GM21717 (cell line): ENCODE measurements around the gene EEF2KMT.
"Not testable (repeated sequence)": the region's sequence is repeated elsewhere in the genome, so short reads cannot be mapped to it uniquely, and the experiment has no call there.

Experiments
- ATAC-seq: cut with Tn5 transposase; IDR thresholded peaks from one replicate; pipeline ENCODE4 v1.9.1; 2021; ENCODE audit warnings: mild to moderate bottlenecking, moderate library complexity; ENCODE audit not compliant: unreplicated experiment

Gene EEF2KMT

GRCh38 chr16:5096437-5097060 is 1.0 kb downstream of the EEF2KMT start:
- ATAC-seq: not testable (repeated sequence)

- not testable (repeated sequence) for ATAC-seq
Observed at GRCh38 chr16:5095145-5095830, 2.3 kb downstream of the EEF2KMT start.

GRCh38 chr16:5093746-5094145 is 3.8 kb downstream of the EEF2KMT start:
- not testable (repeated sequence) for ATAC-seq

DNA sequence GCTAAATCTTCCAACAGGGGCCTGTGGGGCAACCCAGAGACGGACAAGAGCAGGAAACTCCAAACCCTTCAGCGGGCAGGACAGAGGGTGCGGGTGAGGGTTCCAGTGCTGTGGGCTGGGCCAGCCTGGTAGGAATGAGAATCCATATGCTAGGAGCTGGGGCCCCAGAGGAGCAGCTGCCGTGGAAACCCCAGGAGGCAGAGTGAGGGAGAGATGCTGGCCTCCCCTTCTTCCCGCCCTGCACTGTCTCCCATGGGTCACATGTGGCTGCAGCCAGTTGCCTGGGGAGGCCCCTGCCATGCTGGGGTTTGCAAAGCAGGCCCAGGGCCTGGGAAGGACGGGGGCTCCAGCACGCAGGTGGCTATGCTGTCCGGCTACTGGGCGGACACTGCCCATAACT is 4.5 kb downstream of the EEF2KMT start:
- ATAC-seq: not testable (repeated sequence)

DNA sequence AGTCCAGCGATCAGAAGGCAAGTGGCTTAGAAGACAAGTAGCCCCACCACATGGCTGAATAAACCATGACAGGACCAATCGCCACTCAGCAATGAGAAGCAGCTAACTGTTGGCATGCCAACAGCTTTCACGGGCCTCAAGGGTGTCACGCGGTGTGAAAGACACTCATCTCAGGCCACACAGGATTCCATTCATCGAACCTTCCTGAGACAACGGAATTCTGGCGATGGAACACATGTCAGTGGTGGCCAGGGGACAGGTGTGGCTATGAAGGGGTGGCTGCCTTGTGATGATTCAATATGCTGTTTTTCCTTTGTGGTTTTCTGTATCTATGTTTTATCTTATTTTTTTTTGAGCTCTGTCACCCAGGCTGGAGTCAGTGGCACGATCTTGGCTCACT is 7.0 kb downstream of the EEF2KMT start:
- not testable (repeated sequence) for ATAC-seq

DNA sequence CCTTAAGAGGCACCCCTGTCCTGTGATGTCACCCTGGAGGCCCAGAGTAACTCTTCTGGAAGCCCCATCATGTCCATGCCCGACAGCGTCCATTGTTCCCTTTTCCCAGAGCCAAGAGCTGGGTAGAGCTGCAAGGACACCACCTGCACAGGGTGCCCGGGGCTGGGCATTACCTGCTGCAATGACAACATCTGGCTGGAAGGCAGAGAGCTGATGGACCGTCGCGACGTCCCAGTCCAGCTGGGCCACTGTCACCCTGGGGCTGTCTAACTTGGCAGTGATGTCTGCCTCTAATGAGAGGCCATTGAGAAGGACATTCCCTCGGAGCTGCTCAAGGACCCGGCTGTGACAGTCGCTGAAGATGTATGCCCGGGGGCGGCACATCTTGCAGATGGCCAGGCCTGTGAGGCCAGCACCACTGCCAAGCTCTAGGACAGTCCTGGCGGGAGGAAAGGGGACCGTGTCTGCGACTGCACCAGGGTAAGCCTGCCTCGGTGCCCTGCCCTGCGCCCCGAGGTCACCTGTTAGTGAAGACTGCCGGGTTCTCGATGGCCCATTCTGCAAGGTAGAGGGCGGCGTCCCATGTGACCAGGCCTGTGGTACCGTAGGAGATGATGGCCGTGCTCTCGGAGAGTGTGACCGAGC is 7.6 kb downstream of the EEF2KMT start:
- ATAC-seq: not testable (repeated sequence)

GRCh38 chr16:5088936-5089335 is 8.7 kb downstream of the EEF2KMT start:
- ATAC-seq: not testable (repeated sequence)

GRCh38 chr16:5088086-5088790 is 9.4 kb downstream of the EEF2KMT start:
- not testable (repeated sequence) for ATAC-seq

GRCh38 chr16:5085716-5086115 is 11.9 kb downstream of the EEF2KMT start:
- not testable (repeated sequence) for ATAC-seq

DNA sequence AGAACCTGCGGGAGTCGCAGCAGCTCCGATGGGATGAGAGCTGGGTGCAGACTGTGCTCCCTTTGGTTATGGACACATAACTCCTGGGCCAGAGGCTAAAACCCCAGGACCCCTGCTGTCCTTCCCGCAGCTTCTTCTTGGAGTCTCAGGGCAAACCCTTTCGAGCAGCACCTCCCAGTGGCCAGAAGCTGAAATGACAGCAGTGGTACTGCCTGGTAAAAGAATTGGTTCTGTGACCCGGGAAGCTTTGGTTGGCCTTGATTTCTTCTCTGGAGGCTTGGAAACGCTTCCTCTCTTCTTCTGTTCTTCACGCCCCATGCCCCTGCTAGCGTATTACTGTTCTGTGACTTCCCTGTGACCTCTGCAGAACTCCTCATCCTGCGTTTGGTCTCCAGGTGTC is 12.8 kb downstream of the EEF2KMT start:
- not testable (repeated sequence) for ATAC-seq

DNA sequence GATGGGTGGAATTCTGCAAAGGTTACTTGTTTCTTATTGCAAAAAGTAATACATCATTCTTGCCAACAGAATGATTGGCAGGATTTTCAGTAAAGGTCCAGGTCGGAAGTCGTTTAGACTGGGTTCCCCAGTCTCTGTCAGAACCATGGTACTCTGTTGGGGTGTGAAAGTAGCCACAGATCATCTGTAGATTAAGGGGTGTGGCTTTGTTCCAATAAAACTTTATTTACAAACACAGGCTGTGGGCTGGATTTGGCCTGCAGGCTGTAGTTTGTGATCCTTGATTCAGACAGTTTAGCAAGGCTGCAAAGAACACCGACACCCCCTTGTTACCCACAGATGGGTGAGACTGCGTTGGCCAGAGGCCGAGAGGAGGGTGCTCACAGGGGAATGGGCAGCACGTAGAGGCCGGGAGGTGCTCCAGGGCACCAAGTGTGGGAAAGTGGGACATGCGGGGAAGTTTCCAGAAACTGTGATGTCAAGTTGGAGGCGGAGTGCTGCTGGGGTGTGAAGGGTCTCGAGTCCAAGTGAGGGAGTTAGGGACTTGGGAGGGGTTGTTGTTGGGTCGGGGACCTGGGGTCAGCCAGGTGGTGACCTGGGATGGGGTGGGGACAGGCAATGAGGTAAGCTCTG is 13.4 kb downstream of the EEF2KMT start:
- not testable (repeated sequence) for ATAC-seq

GRCh38 chr16:5083646-5084045 is 13.9 kb downstream of the EEF2KMT start:
- not testable (repeated sequence) for ATAC-seq

GRCh38 chr16:5080996-5081395 is 16.6 kb downstream of the EEF2KMT start:
- not testable (repeated sequence) for ATAC-seq

GRCh38 chr16:5080461-5080860 is 17.1 kb downstream of the EEF2KMT start:
- not testable (repeated sequence) for ATAC-seq

DNA sequence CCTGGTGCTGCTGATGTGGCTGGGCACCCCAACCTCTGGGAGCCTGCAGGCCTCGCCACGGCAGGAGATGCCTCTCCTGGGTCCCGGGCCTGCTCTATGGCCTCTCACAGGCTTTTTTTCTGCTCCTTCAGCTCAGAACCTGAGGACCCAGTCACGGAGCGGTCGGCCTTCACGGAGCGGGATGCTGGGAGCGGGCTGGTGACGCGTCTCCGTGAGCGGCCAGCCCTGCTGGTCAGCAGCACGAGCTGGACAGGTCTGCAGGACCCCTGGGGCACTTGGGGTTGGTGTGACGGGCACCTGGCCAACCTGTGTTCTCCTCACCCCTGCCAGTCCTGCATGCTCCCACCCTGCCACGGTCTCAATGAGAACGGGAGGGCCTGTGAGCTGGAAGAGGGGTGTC is 19.0 kb downstream of the EEF2KMT start:
- no peak for ATAC-seq

- ATAC-seq: no peak
Observed at GRCh38 chr16:5077304-5077703, 20.3 kb downstream of the EEF2KMT start.

DNA sequence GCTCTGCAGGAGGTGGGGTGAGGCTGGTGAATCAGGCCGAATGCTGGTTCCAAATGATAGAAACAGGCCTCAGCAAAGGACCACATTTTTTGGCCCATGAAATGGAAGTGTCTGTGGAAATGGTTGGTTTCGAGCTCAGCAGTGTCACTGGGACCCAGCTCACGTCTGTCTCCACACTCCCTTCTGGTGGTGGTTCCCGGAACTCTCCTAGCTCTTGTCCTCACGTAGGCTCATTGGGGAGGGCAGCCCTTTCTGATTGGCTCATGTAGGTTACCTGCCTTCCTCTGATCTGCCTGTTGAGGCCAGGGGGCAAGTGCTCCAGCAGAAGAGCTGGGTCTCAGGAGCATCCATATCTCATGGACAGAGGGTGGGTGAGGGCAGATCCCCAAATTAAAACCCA is 22.0 kb downstream of the EEF2KMT start:
- ATAC-seq: no peak

- ATAC-seq: not testable (repeated sequence)
Observed at GRCh38 chr16:5073771-5074170, 23.8 kb downstream of the EEF2KMT start.

GRCh38 chr16:5073279-5073629 is 24.3 kb downstream of the EEF2KMT start:
- no peak for ATAC-seq

DNA sequence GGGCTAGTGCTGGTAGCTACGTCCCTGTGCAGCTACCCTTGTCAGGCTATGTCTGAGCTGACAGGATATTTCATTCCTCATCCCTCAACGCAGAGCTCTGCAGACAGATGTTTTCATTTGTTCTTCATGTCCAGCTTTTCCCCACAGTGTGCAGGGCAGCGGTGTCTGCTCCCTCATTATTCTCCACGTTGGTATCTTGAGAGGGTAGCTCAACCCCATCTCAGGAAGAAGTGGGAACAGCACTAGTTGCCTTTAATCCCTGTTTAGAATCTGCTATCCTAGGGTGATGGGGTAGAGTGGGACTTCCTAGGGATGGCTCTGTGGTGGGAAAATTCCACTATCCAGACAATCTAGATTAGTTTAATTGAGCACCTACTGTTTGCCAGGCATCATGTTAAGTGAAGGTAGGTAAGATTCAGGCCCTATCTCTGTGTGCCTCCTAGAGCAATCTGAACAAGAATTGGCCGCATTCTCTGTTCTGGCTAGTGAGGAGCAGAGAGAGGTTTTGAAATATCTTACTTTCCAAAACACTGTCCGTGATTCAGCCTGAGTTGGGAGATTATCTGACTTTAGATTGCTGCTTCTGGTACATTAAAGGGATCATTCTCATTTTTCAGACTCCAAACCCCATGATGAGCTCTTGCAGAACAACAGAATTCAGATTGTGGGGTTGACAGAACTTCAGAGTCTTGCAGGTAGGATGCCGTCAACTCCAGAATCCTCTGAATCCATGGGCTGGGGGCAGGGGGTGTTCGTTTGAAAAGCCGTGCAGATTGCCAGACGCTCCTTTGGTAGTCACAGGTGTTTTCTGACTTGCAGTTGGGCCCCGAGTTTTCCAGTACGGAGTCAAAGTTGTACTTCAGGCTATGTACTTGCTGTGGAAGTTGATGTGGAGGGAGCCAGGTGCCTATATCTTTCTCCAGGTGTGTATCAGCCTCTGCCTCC is 25.0 kb downstream of the EEF2KMT start:
- ATAC-seq: no peak
